SK-N-SH treated with all-trans-retinoic acid at 6 μM for 48 hours (cell line): ENCODE measurements around the gene KIAA1671.

Source experiments
- ATAC-seq: fragments of 200-7000 bp; cut with Tn5 transposase; 3 replicates; pipeline ENCODE4 v1.9.1; 2020; ENCODE audit warnings: mild to moderate bottlenecking, moderate library complexity
- BACH2 ChIP-seq: fragments of 250-450 bp; sonication (Bioruptor Pico); IDR thresholded peaks from 2 replicates; pipeline ENCODE4 v1.9.0; 2021; ENCODE audit warnings: mild to moderate bottlenecking, borderline replicate concordance
- CREB5 ChIP-seq: fragments of 250-450 bp; sonication (Bioruptor Pico); IDR thresholded peaks from 2 replicates; pipeline ENCODE4 v1.5.1; 2020; ENCODE audit warnings: low read depth, mild to moderate bottlenecking, moderate library complexity
- CSDC2 ChIP-seq: fragments of 250-450 bp; sonication (Bioruptor Pico); IDR thresholded peaks from 2 replicates; pipeline ENCODE4 v1.5.0; 2020; ENCODE audit warnings: mild to moderate bottlenecking, moderate library complexity
- CSRNP3 ChIP-seq: fragments of 250-450 bp; sonication (Bioruptor Pico); IDR thresholded peaks from 2 replicates; pipeline ENCODE4 v1.5.1; 2021; ENCODE audit warnings: mild to moderate bottlenecking, moderate library complexity
- ESRRG ChIP-seq: fragments of 250-450 bp; sonication (Bioruptor Pico); IDR thresholded peaks from 2 replicates; pipeline ENCODE4 v1.6.1; 2021; ENCODE audit warnings: mild to moderate bottlenecking
- GLIS3 ChIP-seq: fragments of 250-450 bp; sonication (Bioruptor Pico); IDR thresholded peaks from 2 replicates; pipeline ENCODE4 v1.5.0; 2020; ENCODE audit warnings: mild to moderate bottlenecking, moderate library complexity
- ISL1 ChIP-seq: fragments of 250-450 bp; sonication (Bioruptor Pico); IDR thresholded peaks from 2 replicates; pipeline ENCODE4 v2.1.2; 2022; ENCODE audit warnings: mild to moderate bottlenecking, moderate library complexity
- OSR1 ChIP-seq: fragments of 250-450 bp; sonication (Bioruptor Pico); IDR thresholded peaks from 2 replicates; pipeline ENCODE4 v1.8.0; 2022; ENCODE audit warnings: moderate library complexity, mild to moderate bottlenecking, inconsistent platforms
- PPARA ChIP-seq: fragments of 250-450 bp; sonication (Bioruptor Pico); IDR thresholded peaks from 2 replicates; pipeline ENCODE4 v1.5.0; 2020; ENCODE audit warnings: mild to moderate bottlenecking, borderline replicate concordance
- RARB ChIP-seq: fragments of 250-450 bp; sonication (Bioruptor Pico); IDR thresholded peaks from 2 replicates; pipeline ENCODE4 v1.8.0; 2021; ENCODE audit warnings: mild to moderate bottlenecking, moderate library complexity
- SNAI2 ChIP-seq: fragments of 250-450 bp; sonication (Bioruptor Pico); IDR thresholded peaks from 2 replicates; pipeline ENCODE4 v1.5.0; 2020; ENCODE audit warnings: mild to moderate bottlenecking, moderate library complexity
- TOX ChIP-seq: fragments of 250-450 bp; sonication (Bioruptor Pico); IDR thresholded peaks from 2 replicates; pipeline ENCODE4 v1.8.0; 2021; ENCODE audit warnings: mild to moderate bottlenecking, moderate library complexity, borderline replicate concordance
- ZC3H10 ChIP-seq: fragments of 250-450 bp; sonication (Bioruptor Pico); IDR thresholded peaks from 2 replicates; pipeline ENCODE4 v1.5.1; 2021; ENCODE audit warnings: mild to moderate bottlenecking, moderate library complexity
- ZFP3 ChIP-seq: fragments of 250-450 bp; sonication (Bioruptor Pico); IDR thresholded peaks from 2 replicates; pipeline ENCODE4 v1.5.0; 2020; ENCODE audit warnings: mild to moderate bottlenecking, moderate library complexity
- ZFP30 ChIP-seq: fragments of 450-650 bp; formaldehyde crosslinking; IDR thresholded peaks from 2 replicates; pipeline ENCODE4 v1.5.0; 2022; ENCODE audit warnings: mild to moderate bottlenecking, moderate library complexity
- ZNF565 ChIP-seq: fragments of 450-650 bp; formaldehyde crosslinking; conservative IDR thresholded peaks from 2 replicates; pipeline ENCODE4 v1.5.0; 2020; ENCODE audit warnings: low read depth, mild to moderate bottlenecking, moderate library complexity
- ZNF70 ChIP-seq: fragments of 450-650 bp; formaldehyde crosslinking; IDR thresholded peaks from 2 replicates; pipeline ENCODE4 v1.5.0; 2020; ENCODE audit warnings: mild to moderate bottlenecking, moderate library complexity
- ZNF8 ChIP-seq: fragments of 450-650 bp; formaldehyde crosslinking; IDR thresholded peaks from 2 replicates; pipeline ENCODE4 v1.5.0; 2020; ENCODE audit warnings: mild to moderate bottlenecking, moderate library complexity
- TF ChIP-seq, protein P1 (sequence below): fragments of 250-450 bp; sonication (Bioruptor Pico); IDR thresholded peaks from 2 replicates; pipeline ENCODE4 v1.5.0; 2020; ENCODE audit warnings: mild to moderate bottlenecking, moderate library complexity
- TF ChIP-seq, protein P2 (sequence below): fragments of 250-450 bp; sonication (Bioruptor Pico); IDR thresholded peaks from 2 replicates; pipeline ENCODE4 v1.8.0; 2020; ENCODE audit warnings: mild to moderate bottlenecking, moderate library complexity, borderline replicate concordance

The KIAA1671 gene

GRCh38 chr22:25183949-25184619, 231.6 kb downstream of the KIAA1671 start:
- ATAC-seq, result no peak
- TF ChIP-seq CSRNP3 (CRISPR knock-in tag), result no peak
- TF ChIP-seq ZNF8 (CRISPR knock-in tag), result no peak
- TF ChIP-seq ZNF70 (CRISPR knock-in tag), result no peak
- TF ChIP-seq CSDC2 (CRISPR knock-in tag), result no peak
- no peak for TF ChIP-seq GLIS3
- no peak for TF ChIP-seq ZFP3 (CRISPR knock-in tag)
- TF ChIP-seq PPARA (CRISPR knock-in tag), result no peak
- TF ChIP-seq ZNF565 (CRISPR knock-in tag), result no peak
- TF ChIP-seq ZC3H10 (CRISPR knock-in tag), result no peak
- TF ChIP-seq TOX, result no peak
- TF ChIP-seq OSR1 (CRISPR knock-in tag), result no peak
- TF ChIP-seq, protein P1, sequence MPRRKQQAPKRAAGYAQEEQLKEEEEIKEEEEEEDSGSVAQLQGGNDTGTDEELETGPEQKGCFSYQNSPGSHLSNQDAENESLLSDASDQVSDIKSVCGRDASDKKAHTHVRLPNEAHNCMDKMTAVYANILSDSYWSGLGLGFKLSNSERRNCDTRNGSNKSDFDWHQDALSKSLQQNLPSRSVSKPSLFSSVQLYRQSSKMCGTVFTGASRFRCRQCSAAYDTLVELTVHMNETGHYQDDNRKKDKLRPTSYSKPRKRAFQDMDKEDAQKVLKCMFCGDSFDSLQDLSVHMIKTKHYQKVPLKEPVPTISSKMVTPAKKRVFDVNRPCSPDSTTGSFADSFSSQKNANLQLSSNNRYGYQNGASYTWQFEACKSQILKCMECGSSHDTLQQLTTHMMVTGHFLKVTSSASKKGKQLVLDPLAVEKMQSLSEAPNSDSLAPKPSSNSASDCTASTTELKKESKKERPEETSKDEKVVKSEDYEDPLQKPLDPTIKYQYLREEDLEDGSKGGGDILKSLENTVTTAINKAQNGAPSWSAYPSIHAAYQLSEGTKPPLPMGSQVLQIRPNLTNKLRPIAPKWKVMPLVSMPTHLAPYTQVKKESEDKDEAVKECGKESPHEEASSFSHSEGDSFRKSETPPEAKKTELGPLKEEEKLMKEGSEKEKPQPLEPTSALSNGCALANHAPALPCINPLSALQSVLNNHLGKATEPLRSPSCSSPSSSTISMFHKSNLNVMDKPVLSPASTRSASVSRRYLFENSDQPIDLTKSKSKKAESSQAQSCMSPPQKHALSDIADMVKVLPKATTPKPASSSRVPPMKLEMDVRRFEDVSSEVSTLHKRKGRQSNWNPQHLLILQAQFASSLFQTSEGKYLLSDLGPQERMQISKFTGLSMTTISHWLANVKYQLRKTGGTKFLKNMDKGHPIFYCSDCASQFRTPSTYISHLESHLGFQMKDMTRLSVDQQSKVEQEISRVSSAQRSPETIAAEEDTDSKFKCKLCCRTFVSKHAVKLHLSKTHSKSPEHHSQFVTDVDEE (CRISPR knock-in tag), result no peak
- TF ChIP-seq SNAI2 (CRISPR knock-in tag), result no peak
- TF ChIP-seq, protein P2, sequence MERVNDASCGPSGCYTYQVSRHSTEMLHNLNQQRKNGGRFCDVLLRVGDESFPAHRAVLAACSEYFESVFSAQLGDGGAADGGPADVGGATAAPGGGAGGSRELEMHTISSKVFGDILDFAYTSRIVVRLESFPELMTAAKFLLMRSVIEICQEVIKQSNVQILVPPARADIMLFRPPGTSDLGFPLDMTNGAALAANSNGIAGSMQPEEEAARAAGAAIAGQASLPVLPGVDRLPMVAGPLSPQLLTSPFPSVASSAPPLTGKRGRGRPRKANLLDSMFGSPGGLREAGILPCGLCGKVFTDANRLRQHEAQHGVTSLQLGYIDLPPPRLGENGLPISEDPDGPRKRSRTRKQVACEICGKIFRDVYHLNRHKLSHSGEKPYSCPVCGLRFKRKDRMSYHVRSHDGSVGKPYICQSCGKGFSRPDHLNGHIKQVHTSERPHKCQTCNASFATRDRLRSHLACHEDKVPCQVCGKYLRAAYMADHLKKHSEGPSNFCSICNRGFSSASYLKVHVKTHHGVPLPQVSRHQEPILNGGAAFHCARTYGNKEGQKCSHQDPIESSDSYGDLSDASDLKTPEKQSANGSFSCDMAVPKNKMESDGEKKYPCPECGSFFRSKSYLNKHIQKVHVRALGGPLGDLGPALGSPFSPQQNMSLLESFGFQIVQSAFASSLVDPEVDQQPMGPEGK (CRISPR knock-in tag), result no peak
- no peak for TF ChIP-seq CREB5 (CRISPR knock-in tag)
- no peak for TF ChIP-seq ZFP30 (CRISPR knock-in tag)

- no peak for ATAC-seq
- no peak for TF ChIP-seq ZNF565 (CRISPR knock-in tag)
- TF ChIP-seq SNAI2 (CRISPR knock-in tag), result no peak
- no peak for TF ChIP-seq ZC3H10 (CRISPR knock-in tag)
- no peak for TF ChIP-seq CREB5 (CRISPR knock-in tag)
- no peak for TF ChIP-seq TOX
- TF ChIP-seq CSRNP3 (CRISPR knock-in tag), result no peak
- TF ChIP-seq RARB, result no peak
- TF ChIP-seq ZNF8 (CRISPR knock-in tag), result no peak
- no peak for TF ChIP-seq CSDC2 (CRISPR knock-in tag)
- no peak for TF ChIP-seq ESRRG (CRISPR knock-in tag)
- TF ChIP-seq BACH2 (CRISPR knock-in tag), result no peak
- no peak for TF ChIP-seq OSR1 (CRISPR knock-in tag)
- no peak for TF ChIP-seq ZFP30 (CRISPR knock-in tag)
- TF ChIP-seq ISL1, result no peak
- TF ChIP-seq, all 23 proteins: peak for 0
These were observed 233.6 kb downstream of the KIAA1671 start for GRCh38 chr22:25186140-25186539.
